ENCODE measurements around the gene KLRK1. TPM values are rescaled to one million over a fixed set of nuclear protein-coding genes. Genes with fewer than 3 reads are reported as not detected.
A peak's percentile ranks its signal among the peaks of the same experiment; 100 is the strongest.

The KLRK1 gene
- total and polyA plus RNA-seq, 4 experiments from 2014 or later = 1.3 to 1.9 (median 1.4) TPM

DNA sequence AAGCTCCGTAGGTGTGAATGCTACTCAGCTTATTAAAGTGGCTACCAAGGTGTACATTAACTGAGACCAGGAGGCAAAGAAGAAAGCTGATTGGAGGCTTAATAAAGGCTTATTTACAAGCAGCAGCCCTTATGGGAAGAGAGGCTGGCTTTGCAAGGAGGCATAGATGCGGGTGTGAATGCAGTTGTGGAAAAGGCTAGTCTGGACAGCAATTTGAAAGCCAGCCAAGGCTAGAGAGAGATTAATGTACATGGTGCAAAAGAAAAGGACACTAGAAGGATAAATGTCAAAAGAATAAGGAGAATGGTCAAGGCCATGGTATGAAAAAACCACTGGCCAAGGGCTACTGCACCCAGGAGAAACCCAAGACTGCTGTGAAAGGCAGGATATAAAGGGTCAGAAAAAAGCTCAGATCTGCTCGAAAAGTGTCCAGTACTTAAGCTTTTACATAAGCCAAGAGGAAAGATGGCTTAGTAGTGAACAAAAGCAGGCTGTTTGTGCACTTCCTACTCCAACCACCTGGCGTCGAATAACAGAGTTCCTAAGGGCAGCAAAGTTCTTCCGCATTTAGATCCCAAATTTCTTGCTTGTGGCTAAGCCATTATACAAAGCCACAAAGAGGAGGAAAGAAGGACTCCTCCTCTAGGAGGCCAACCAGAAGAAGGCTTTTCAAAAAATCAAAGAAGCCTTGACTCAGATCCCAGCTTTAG is 24.0 kb downstream of the KLRK1 start:
- Histone ChIP-seq H3K4me3 (ENCODE audit: low read length in 2 of 2) (peak overlapping the region; percentile 77 to 95), H3K27me3 (ENCODE audit: insufficient read depth, low read length) (no peaks in the 10 kb centered on the region), H3K9me3 (ENCODE audit: control insufficient read depth in 1 of 2, low read length in 2 of 2) (no peaks in the 10 kb centered on the region), H3K36me3 (ENCODE audit: insufficient read depth, low read length) (no peaks in the 10 kb centered on the region), H3K4me1 (ENCODE audit: insufficient read depth, low read length) (peaks cover 16% of the 10 kb centered on the region), H3K27ac (ENCODE audit: low read depth, low read length) (peak overlapping the region; percentile 49)
- CTCF ChIA-PET (ENCODE audit: partially characterized antibody) = interaction anchor here (1.2 to 2.3 kb wide), 6 partner anchors 130 to 384 kb away, joined by 3 to 7 read pairs (median 4); partner anchors contain the start of gene GABARAPL1
- intact Hi-C loops (cut with micrococcal nuclease) = loop anchor here (1.0 to 2.0 kb wide), 2 partner anchors 153 to 247 kb away; partner anchors contain the start of genes GABARAPL1 and MAGOHB
- Mint-ChIP-seq H3K27ac (no peak overlapping the region), H3K27me3 (peaks cover 2 to 4% of the 10 kb centered on the region in 2 donors), H3K4me1 (peaks cover 0 to 6% (median 4%) of the 10 kb centered on the region in 4 donors), H3K4me3 (no peak overlapping the region), H3K9me3 (peaks cover 0 to 5% (median 0%) of the 10 kb centered on the region in 8 donors), H3K36me3 (no peaks in the 10 kb centered on the region)
- POLR2A ChIA-PET (ENCODE audit: partially characterized antibody) = interaction anchor here (0.8 to 3.2 kb wide), 8 partner anchors 10 to 805 kb away, joined by 3 to 16 read pairs (median 4); partner anchors contain the start of genes GABARAPL1, MAGOHB and SMIM10L1
- DNase-seq = no peak

DNA sequence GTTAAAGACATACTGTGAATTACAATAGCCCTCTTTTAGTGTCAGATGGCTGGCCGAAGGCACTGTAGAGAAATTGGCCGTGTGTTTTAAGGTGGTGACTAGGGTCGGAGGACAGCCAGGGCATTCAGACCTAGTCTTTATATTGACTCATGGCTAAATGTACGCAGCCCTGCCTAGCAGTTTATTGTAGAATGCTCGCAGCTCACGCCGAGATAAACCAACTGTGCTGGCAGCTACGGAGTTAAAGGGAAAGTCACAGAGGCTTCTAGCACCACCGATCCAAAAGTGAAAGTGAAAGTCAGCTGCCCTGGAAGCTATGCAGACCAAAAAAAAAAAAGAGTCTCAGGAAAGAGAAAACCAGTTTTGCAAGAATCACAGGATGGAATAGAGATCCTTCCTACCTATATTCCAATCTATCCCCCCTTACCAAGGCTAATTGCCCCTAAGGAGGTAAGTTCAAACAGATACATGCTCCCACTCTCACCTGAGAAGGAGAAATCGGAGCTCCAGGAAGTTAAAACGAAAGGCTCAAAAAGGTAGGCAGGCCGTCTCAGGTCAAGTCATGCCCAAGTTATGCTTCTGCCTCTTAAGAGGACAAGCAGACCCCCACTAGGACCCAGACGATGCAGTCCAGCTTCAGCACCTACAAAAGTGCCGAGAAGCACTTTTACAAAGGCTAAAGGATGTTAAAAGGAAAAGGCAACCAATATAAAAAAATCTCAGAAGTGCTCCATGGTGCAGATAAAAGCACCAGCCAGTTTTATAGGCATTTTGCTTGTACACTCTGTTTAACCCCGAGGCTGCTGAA is 24.8 kb downstream of the KLRK1 start:
- H3K4me1 ChIP-seq (ENCODE audit: insufficient read depth, low read length) = peaks cover 16% of the 10 kb centered on the region
- no peaks in the 10 kb centered on the region for H3K9me3 ChIP-seq (ENCODE audit: control insufficient read depth in 1 of 2, low read length in 2 of 2)
- no peaks in the 10 kb centered on the region for H3K27me3 ChIP-seq (ENCODE audit: insufficient read depth, low read length)
- peak overlapping the region; percentile 77 to 95 for H3K4me3 ChIP-seq (ENCODE audit: low read length in 2 of 2)
- peak; percentile 71 to 81 (median 76) for DNase-seq
- ChIA-PET CTCF (ENCODE audit: partially characterized antibody) (interaction anchor here (1.4 to 2.3 kb wide), 4 partner anchors 150 to 385 kb away, joined by 3 to 7 read pairs (median 4); partner anchors contain the start of gene GABARAPL1), POLR2A (ENCODE audit: partially characterized antibody) (interaction anchor here (0.8 to 3.2 kb wide), 9 partner anchors 11 to 1181 kb away, joined by 3 to 16 read pairs (median 3); partner anchors contain the start of genes GABARAPL1, MAGOHB and SMIM10L1)
- Mint-ChIP-seq H3K4me3 (no peak overlapping the region), H3K27me3 (peaks cover 2 to 4% of the 10 kb centered on the region in 2 donors), H3K36me3 (no peaks in the 10 kb centered on the region), H3K9me3 (peaks cover 0 to 5% (median 0%) of the 10 kb centered on the region in 8 donors), H3K27ac (no peak overlapping the region), H3K4me1 (peaks cover 1 to 7% (median 5%) of the 10 kb centered on the region in 4 donors)
- H3K27ac ChIP-seq (ENCODE audit: low read depth, low read length) = peak overlapping the region; percentile 49
- H3K36me3 ChIP-seq (ENCODE audit: insufficient read depth, low read length) = no peaks in the 10 kb centered on the region
- intact Hi-C loops (cut with micrococcal nuclease) = loop anchor here (1.0 to 2.0 kb wide), 2 partner anchors 152 to 248 kb away; partner anchors contain the start of genes GABARAPL1 and MAGOHB

- Histone ChIP-seq H3K4me3 (ENCODE audit: low read length in 2 of 2) (peak overlapping the region; percentile 77 to 95), H3K4me1 (ENCODE audit: insufficient read depth, low read length) (peaks cover 16% of the 10 kb centered on the region), H3K27ac (ENCODE audit: low read depth, low read length) (peak overlapping the region; percentile 49), H3K27me3 (ENCODE audit: insufficient read depth, low read length) (no peaks in the 10 kb centered on the region), H3K36me3 (ENCODE audit: insufficient read depth, low read length) (no peaks in the 10 kb centered on the region), H3K9me3 (ENCODE audit: control insufficient read depth in 1 of 2, low read length in 2 of 2) (no peaks in the 10 kb centered on the region)
- H3K4me1 Mint-ChIP-seq = peaks cover 1 to 7% (median 5%) of the 10 kb centered on the region in 4 donors
- H3K9me3 Mint-ChIP-seq = peaks cover 0 to 5% (median 0%) of the 10 kb centered on the region in 8 donors
- H3K36me3 Mint-ChIP-seq = no peaks in the 10 kb centered on the region
- ChIA-PET CTCF (ENCODE audit: partially characterized antibody) (interaction anchor here (1.5 to 2.3 kb wide), 2 partner anchors 150 to 211 kb away, joined by 4 to 7 read pairs; no protein-coding TSS in a partner anchor), POLR2A (ENCODE audit: partially characterized antibody) (interaction anchor here (1.0 to 3.2 kb wide), 7 partner anchors 11 to 1182 kb away, joined by 3 to 16 read pairs (median 3); partner anchors contain the start of genes GABARAPL1, MAGOHB and SMIM10L1)
- intact Hi-C loops (cut with micrococcal nuclease) = loop anchor here (2.0 kb wide), 1 partner anchor 151 kb away; the partner anchor contains the start of gene GABARAPL1
- H3K27ac Mint-ChIP-seq = no peak overlapping the region
- H3K4me3 Mint-ChIP-seq = no peak overlapping the region
- H3K27me3 Mint-ChIP-seq = peaks cover 0 to 4% of the 10 kb centered on the region in 2 donors
- peak; percentile 12 to 43 (median 32) for DNase-seq
These were observed 25.7 kb downstream of the KLRK1 start for GRCh38 chr12:10363914-10364814.

DNA sequence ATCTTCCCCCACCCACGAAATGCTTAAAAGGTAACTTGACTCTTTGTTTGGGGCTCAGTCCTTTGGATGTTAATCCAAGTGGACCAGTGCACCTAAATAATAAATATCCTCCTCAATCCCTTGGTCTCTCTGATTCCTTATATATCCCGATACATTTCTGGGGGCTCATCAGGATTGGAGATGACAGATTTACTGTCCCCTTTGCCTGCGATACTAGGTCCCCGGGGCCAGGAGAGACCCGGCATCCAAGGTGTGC is 26.3 kb downstream of the KLRK1 start:
- no peaks in the 10 kb centered on the region for H3K36me3 Mint-ChIP-seq
- no peak for DNase-seq
- no peaks in the 10 kb centered on the region for H3K27me3 ChIP-seq (ENCODE audit: insufficient read depth, low read length)
- peaks cover 16% of the 10 kb centered on the region for H3K4me1 ChIP-seq (ENCODE audit: insufficient read depth, low read length)
- peaks cover 0 to 5% (median 0%) of the 10 kb centered on the region in 8 donors for H3K9me3 Mint-ChIP-seq
- H3K27ac Mint-ChIP-seq = no peak overlapping the region
- H3K9me3 ChIP-seq (ENCODE audit: control insufficient read depth in 1 of 2, low read length in 2 of 2) = no peaks in the 10 kb centered on the region
- H3K4me3 ChIP-seq (ENCODE audit: low read length in 2 of 2) = no peak overlapping the region
- intact Hi-C loops (cut with micrococcal nuclease) = no loop called here
- H3K4me3 Mint-ChIP-seq = no peak overlapping the region
- CTCF ChIA-PET (ENCODE audit: partially characterized antibody) = no interaction called here
- peaks cover 0 to 4% of the 10 kb centered on the region in 2 donors for H3K27me3 Mint-ChIP-seq
- peaks cover 1 to 7% (median 5%) of the 10 kb centered on the region in 4 donors for H3K4me1 Mint-ChIP-seq
- H3K27ac ChIP-seq (ENCODE audit: low read depth, low read length) = no peak overlapping the region
- POLR2A ChIA-PET (ENCODE audit: partially characterized antibody) = interaction anchor here (1.5 to 3.2 kb wide), 3 partner anchors 150 to 1182 kb away, joined by 3 to 16 read pairs (median 12); partner anchors contain the start of genes GABARAPL1 and MAGOHB
- H3K36me3 ChIP-seq (ENCODE audit: insufficient read depth, low read length) = no peaks in the 10 kb centered on the region

DNA sequence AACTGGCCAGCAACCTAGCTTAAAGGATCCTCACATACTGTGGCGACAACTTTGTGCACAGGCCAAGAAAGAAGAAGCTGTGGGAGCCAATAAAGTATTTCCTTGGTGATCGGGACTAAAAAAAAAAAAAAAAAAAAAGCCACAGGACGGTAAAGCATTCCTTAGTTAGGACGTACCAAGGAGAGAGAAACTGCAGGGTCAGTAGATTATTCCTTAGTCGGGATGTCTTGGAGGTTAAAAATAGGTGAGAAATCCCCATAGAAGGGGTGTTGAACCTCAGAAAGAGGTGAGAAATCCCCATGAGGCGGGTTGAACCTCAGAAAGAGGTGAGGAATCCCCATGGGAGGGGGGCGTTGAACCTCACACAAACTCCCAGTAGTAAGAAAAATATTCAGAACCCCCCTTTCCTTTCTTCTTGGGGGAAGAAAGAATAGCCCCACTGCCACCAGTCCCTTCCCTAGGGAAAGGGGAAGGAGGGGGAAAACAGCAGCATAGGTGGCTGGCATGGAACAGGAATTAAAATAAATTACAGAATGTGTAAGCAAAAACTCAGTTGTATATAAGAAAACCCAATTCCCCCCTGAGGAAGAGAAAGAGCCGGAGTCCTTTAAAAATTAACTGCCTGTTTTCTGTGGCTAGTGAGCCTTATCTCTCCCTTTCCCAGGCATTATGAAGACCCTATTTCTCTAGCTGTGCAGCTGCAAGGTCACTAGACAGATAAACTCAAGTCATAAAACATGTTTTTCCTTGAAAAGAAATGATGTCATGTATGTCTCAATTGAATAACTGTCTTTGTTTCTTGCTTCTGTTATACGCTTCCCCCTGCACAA is 26.8 kb downstream of the KLRK1 start:
- peak overlapping the region in 3 of 7 donors; percentile 10 to 46 (median 30) for H3K27ac Mint-ChIP-seq
- POLR2A ChIA-PET (ENCODE audit: partially characterized antibody) = interaction anchor here (2.8 to 3.2 kb wide), 2 partner anchors 150 to 250 kb away, joined by 12 to 16 read pairs; partner anchors contain the start of genes GABARAPL1 and MAGOHB

DNA sequence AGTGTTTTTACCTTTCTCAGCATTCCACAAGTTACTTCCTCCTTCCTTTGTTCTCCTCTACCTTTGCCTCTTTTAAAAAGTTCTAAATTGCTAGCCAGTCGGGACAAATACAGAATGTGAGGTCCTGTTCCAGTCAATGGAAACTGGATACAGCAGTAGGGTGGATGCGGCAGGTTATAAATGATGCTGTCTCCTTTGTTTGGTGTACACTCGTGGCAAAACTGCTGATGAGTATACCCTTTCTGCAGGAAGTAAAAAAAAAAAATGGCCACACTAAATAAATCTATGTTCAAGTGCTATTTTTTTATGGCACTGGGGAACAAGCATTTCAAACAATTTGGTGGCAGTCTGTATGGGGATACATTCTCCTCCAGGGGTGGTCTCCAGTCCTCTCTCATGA is 27.5 kb downstream of the KLRK1 start:
- Mint-ChIP-seq H3K4me3 (peak overlapping the region in 2 of 8 donors; percentile 18 to 26), H3K27me3 (peaks cover 0 to 5% of the 10 kb centered on the region in 2 donors), H3K36me3 (no peaks in the 10 kb centered on the region), H3K4me1 (peaks cover 1 to 7% (median 5%) of the 10 kb centered on the region in 4 donors), H3K9me3 (no peaks in the 10 kb centered on the region), H3K27ac (peak overlapping the region in 2 of 7 donors; percentile 30 to 46)
- intact Hi-C loops (cut with micrococcal nuclease) = no loop called here
- Histone ChIP-seq H3K36me3 (ENCODE audit: insufficient read depth, low read length) (no peaks in the 10 kb centered on the region), H3K4me1 (ENCODE audit: insufficient read depth, low read length) (peaks cover 16% of the 10 kb centered on the region), H3K27ac (ENCODE audit: low read depth, low read length) (no peak overlapping the region), H3K27me3 (ENCODE audit: insufficient read depth, low read length) (no peaks in the 10 kb centered on the region), H3K4me3 (ENCODE audit: low read length in 2 of 2) (no peak overlapping the region), H3K9me3 (ENCODE audit: control insufficient read depth in 1 of 2, low read length in 2 of 2) (no peaks in the 10 kb centered on the region)
- no peak for DNase-seq
- CTCF ChIA-PET (ENCODE audit: partially characterized antibody) = no interaction called here
- POLR2A ChIA-PET (ENCODE audit: partially characterized antibody) = no interaction called here

More for the DNA sequence above, 26.8 kb downstream of the KLRK1 start:
- Histone ChIP-seq H3K36me3 (ENCODE audit: insufficient read depth, low read length) (no peaks in the 10 kb centered on the region), H3K27ac (ENCODE audit: low read depth, low read length) (no peak overlapping the region), H3K27me3 (ENCODE audit: insufficient read depth, low read length) (no peaks in the 10 kb centered on the region), H3K9me3 (ENCODE audit: control insufficient read depth in 1 of 2, low read length in 2 of 2) (no peaks in the 10 kb centered on the region), H3K4me3 (ENCODE audit: low read length in 2 of 2) (no peak overlapping the region), H3K4me1 (ENCODE audit: insufficient read depth, low read length) (peaks cover 16% of the 10 kb centered on the region)
- Mint-ChIP-seq H3K36me3 (no peaks in the 10 kb centered on the region), H3K4me1 (peaks cover 1 to 7% (median 5%) of the 10 kb centered on the region in 4 donors), H3K4me3 (peak overlapping the region in 2 of 8 donors; percentile 26 to 47), H3K27me3 (peaks cover 0 to under 1% of the 10 kb centered on the region in 2 donors), H3K9me3 (peaks cover 0 to 2% (median 0%) of the 10 kb centered on the region in 8 donors)
- DNase-seq = no peak
- intact Hi-C loops (cut with micrococcal nuclease) = no loop called here
- CTCF ChIA-PET (ENCODE audit: partially characterized antibody) = no interaction called here

Data from CD4-positive, alpha-beta memory T cell (primary cell).